ENCODE data around the gene MAPKBP1.

GRCh38 chr15:41822471-41822870 is 48.2 kb downstream of the MAPKBP1 start:
- TF ChIP-seq POLR2A (IDR thresholded peaks at IDR 0.05), result no peak
- no peak for TF ChIP-seq CTCF (IDR thresholded peaks at IDR 0.05 in 4 of 5, conservative IDR thresholded peaks at IDR 0.05 in 1 of 5)
